Pancreas (tissue), 10 donors: ENCODE data around the gene HDAC11. TPM values are rescaled to one million over a fixed set of nuclear protein-coding genes. Genes with fewer than 3 reads are reported as not detected.

Experiments used
- ATAC-seq, 4 donors: fragments of 200-7000 bp; cut with Tn5 transposase; one replicate each; pipeline versions ENCODE4 v1.8.0 to v1.9.1; 2020; ENCODE audit warnings: mild to moderate bottlenecking in 4 of 4, moderate library complexity in 4 of 4
- DNase-seq, 6 donors: peaks; one replicate each; pipeline ENCODE4 v3.0.0-alpha.2; 2020
- FAIRE-seq: peaks from 2 replicates; lab custom pipeline; 2012; peaks lifted over from hg19 to GRCh38; lab: Jason Lieb, UNC
- H3K27ac ChIP-seq, 4 donors: fragments of 200-600 bp; sonication (generic); 1 replicate in 3 of 4; 2 replicates in 1 of 4; pipeline versions ENCODE4 v1.5.0 to v1.8.0; 2020
- H3K27me3 ChIP-seq, 4 donors: fragments of 200-600 bp; one replicate each; pipeline ENCODE4 v1.8.0; 2021
- H3K36me3 ChIP-seq, 3 donors: fragments of 200-600 bp; sonication (generic) in 1 of 3; one replicate each; pipeline versions ENCODE4 v1.5.0 to v1.8.0; 2020 to 2021
- H3K4me1 ChIP-seq, 3 donors: fragments of 200-600 bp; one replicate each; pipeline ENCODE4 v1.8.0; 2021
- H3K4me3 ChIP-seq, 4 donors: fragments of 200-600 bp; sonication (generic) in 2 of 4; one replicate each; pipeline versions ENCODE4 v1.5.0 to v1.8.0; 2020 to 2021
- H3K9me3 ChIP-seq, 4 donors: fragments of 200-600 bp; one replicate each; pipeline ENCODE4 v1.8.0; 2021
- WGBS, 2 donors: extraction: QIAGEN DNeasy Blood & Tissue Kit; methylation state at CpG; one replicate each; pipeline ENCODE4 v1.1.7; 2013; 5-methylcytosine and 5-hydroxymethylcytosine counted together
- intact Hi-C, 3 donors: fragments of 100-400 bp; cut with DNase I; formaldehyde crosslinking; loops; one replicate each; pipeline versions ENCODE4 v1.11.1 to v1.14.2; 2022
- polyA plus RNA-seq, 2 donors: library from polyadenylated mRNA; stranded (reverse); fragments of 200-250 nt; gene quantifications; one replicate each; pipeline ENCODE4 v1.2.3, GENCODE V29; 2013
- total RNA-seq, 6 donors: library from RNA; stranded (reverse); fragmentation: NEBNext Ultra II Directional in 4 of 6; extraction: Animal tissue kit (Norgen Biotek cat#: 25700) in 4 of 6; gene quantifications; one replicate each; pipeline versions ENCODE4 v1.2.1 to v1.2.4, GENCODE V29; 2021 to 2023
- TF ChIP-seq, protein P1 (sequence below), 4 donors: fragments of 200-600 bp; sonication (generic) in 3 of 4; IDR thresholded peaks; one replicate each; pipeline versions ENCODE4 v1.5.0 to v1.8.0; 2021; ENCODE audit warnings: antibody characterized with exemption in 4 of 4
- donor health status: healthy with polysubstance abuse.
- donor health status: DM: no; HTN: no; CAD: no; lungs with moderate emphysema.
- donor health status: DM: no; HTN: no; CAD: no.
- donor health status: control.
- donor health status: control.
- donor health status: Bipolar disorder and iron deficiency.
- donor health status: DM: yes; HTN: yes; CAD: no.
- donor health status: DM: no; HTN: no; CAD: no.
- donor health status: DM: no; HTN: no; CAD: no.
- donor health status: DM: yes; HTN: yes; CAD: no.

Gene HDAC11
- total and polyA plus RNA-seq, 8 donors = 20.4 to 40.3 (median 26.8) TPM

DNA sequence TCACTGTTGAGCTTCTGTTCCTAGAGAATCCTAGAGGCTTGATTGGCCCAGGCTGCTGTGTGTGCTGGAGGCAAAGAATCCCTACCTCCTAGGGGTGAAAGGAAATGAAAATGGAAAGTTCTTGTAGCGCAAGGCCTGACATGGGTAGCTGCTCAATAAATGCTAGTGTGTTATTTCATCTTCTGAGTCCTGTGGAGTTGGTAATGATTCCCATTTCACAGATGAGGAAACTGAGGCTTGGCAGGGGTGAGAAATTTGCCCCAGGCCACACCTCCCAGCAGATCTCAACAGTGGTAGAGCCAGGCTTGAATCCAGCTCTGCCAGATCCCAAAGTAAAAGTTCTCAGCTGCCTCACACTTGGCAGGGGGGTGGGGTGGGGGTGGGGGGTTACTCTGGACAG is 26.1 kb downstream of the HDAC11 start:
- ATAC-seq (no peak), FAIRE-seq (no peak), DNase-seq (peak in 1 of 6 donors; percentile 1)
- no peak overlapping the region for H3K27ac ChIP-seq
- H3K4me1 ChIP-seq = no peaks in the 10 kb centered on the region
- no peak overlapping the region for H3K4me3 ChIP-seq
- TF ChIP-seq, protein P1, sequence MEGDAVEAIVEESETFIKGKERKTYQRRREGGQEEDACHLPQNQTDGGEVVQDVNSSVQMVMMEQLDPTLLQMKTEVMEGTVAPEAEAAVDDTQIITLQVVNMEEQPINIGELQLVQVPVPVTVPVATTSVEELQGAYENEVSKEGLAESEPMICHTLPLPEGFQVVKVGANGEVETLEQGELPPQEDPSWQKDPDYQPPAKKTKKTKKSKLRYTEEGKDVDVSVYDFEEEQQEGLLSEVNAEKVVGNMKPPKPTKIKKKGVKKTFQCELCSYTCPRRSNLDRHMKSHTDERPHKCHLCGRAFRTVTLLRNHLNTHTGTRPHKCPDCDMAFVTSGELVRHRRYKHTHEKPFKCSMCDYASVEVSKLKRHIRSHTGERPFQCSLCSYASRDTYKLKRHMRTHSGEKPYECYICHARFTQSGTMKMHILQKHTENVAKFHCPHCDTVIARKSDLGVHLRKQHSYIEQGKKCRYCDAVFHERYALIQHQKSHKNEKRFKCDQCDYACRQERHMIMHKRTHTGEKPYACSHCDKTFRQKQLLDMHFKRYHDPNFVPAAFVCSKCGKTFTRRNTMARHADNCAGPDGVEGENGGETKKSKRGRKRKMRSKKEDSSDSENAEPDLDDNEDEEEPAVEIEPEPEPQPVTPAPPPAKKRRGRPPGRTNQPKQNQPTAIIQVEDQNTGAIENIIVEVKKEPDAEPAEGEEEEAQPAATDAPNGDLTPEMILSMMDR (IDR thresholded peaks at IDR 0.05) = no peak
- intact Hi-C loops = no loop called here
- H3K27me3 ChIP-seq = no peaks in the 10 kb centered on the region
- no peaks in the 10 kb centered on the region for H3K9me3 ChIP-seq
- H3K36me3 ChIP-seq = peaks cover 0 to 3% (median 0%) of the 10 kb centered on the region in 3 donors
- WGBS, 2 donors = 92 to 95% methylated on average over 1 of the region's 1 CpG

DNA sequence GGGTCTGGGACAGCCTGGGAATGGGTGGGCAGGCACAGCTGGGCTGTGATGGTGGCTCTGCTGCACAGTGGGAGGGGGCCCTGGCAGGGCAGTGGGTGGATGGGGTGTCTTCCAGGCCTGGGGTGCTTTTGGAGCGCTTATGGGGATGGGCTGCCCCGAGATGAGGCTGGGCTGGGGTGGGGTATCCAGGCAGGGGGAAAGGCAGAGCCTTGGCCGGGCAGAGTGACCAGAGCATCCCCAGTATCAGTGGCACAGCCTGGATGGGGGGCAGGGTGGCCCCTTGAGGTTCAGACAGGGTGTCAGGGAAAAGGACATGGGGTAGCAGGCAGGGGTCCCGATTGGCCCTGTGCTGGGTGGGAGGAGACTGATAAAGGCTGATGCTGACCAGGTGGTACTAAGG is 26.6 kb downstream of the HDAC11 start:
- H3K27ac ChIP-seq = no peak overlapping the region
- DNase-seq (peak in 3 of 6 donors; percentile 21 to 55 (median 45)), FAIRE-seq (no peak), ATAC-seq (no peak)
- WGBS, 2 donors = 64 to 71% methylated on average over 4 of the region's 4 CpGs
- H3K36me3 ChIP-seq = peaks cover 0 to 3% (median 0%) of the 10 kb centered on the region in 3 donors
- intact Hi-C loops = no loop called here
- TF ChIP-seq, protein P1 (IDR thresholded peaks at IDR 0.05) = no peak
- H3K4me1 ChIP-seq = no peaks in the 10 kb centered on the region
- no peak overlapping the region for H3K4me3 ChIP-seq
- H3K9me3 ChIP-seq = no peaks in the 10 kb centered on the region
- H3K27me3 ChIP-seq = no peaks in the 10 kb centered on the region

DNA sequence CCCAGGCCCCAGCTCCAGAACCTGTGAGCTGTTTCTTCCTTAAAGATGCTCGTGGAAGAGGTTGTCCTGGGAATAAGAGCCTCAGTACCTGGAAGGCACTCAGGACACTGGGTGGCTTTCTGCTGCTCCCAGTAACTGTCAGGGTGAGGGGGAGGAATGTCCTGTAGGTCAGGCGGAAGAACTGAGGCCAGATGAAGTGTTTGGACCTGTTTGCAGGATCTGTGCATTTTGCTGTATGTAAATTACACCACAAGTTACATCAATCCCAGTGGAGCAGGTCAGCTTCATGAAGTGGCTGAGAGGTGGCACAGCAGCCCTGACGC is 27.1 kb downstream of the HDAC11 start:
- 74 to 90% methylated on average over 3 of the region's 3 CpGs for WGBS, 2 donors
- FAIRE-seq = no peak
- intact Hi-C loops = no loop called here
- Histone ChIP-seq H3K36me3 (peaks cover 0 to 3% (median 0%) of the 10 kb centered on the region in 3 donors), H3K4me1 (no peaks in the 10 kb centered on the region), H3K27ac (no peak overlapping the region), H3K4me3 (no peak overlapping the region), H3K27me3 (no peaks in the 10 kb centered on the region), H3K9me3 (no peaks in the 10 kb centered on the region)
- TF ChIP-seq, protein P1 (IDR thresholded peaks at IDR 0.05) = no peak
- ATAC-seq = no peak
- DNase-seq = no peak

DNA sequence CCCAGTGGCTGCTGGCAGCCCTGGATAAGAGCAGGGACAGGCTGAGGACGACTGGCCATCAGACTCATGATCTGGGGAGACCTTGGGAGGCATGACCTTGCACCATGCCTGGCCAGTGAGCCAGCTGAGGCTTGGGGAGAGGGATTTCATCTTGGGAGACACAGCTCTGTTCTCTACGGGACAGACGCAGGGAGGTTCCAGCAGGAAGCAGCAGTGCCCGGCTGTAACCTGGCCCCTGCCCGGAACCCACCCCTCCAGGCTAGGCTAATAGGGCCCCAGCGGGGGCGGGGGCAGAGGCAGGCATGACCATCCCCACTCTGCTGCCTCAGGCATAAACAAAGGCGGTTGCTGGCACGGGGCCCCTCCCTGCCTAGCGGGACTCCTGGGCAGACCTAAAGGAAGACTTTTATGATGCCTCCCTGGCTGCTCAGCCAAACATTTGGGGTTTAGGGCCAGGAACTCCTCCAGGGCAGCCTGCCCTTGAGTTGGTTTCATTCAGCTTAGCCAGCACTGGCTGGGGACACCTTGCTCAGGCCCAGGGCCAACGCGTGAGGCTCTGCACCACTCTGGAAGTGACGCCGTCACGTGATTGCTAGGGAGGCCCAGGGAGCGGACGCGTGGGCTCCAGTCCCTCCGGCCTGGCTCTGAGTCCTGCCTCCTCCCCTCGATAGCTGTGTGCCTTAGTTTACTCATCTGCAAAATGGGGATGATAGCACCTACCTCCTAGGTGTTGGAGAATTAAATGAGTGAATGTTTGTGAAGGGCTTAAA is 27.6 kb downstream of the HDAC11 start:
- intact Hi-C loops = no loop called here
- no peaks in the 10 kb centered on the region for H3K4me1 ChIP-seq
- 73 to 75% methylated on average over 20 of the region's 20 CpGs for WGBS, 2 donors
- no peaks in the 10 kb centered on the region for H3K27me3 ChIP-seq
- FAIRE-seq (no peak), DNase-seq (peak in 3 of 6 donors; percentile 24 to 70 (median 54)), ATAC-seq (peak in 3 of 4 donors; percentile 17 to 32 (median 27))
- TF ChIP-seq, protein P1 (IDR thresholded peaks at IDR 0.05) = no peak
- H3K4me3 ChIP-seq = no peak overlapping the region
- H3K36me3 ChIP-seq = peaks cover 0 to 2% (median 0%) of the 10 kb centered on the region in 3 donors
- no peaks in the 10 kb centered on the region for H3K9me3 ChIP-seq
- no peak overlapping the region for H3K27ac ChIP-seq

DNA sequence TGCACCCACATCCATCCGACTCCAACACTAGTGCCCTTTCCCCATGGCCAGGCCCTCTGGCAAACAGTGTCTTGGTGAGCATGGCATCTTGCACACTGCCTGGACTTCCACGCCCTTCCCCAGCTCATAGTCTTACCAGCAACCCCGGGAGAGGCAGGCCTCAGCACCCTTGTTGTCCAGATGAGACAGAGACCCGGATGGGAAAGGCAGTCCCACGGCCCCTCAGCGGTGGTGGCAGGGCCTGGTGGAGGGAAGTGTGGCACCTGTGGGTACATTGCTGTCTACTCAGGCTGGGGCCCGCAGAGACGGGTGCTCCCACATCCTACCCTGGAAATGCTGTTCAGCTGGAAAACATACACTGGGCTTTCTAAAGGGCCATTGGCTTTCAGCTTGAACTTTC is 28.4 kb downstream of the HDAC11 start:
- Histone ChIP-seq H3K4me3 (no peak overlapping the region), H3K27me3 (no peaks in the 10 kb centered on the region), H3K36me3 (no peaks in the 10 kb centered on the region), H3K9me3 (no peaks in the 10 kb centered on the region), H3K27ac (no peak overlapping the region), H3K4me1 (no peaks in the 10 kb centered on the region)
- DNase-seq (peak in 2 of 6 donors; percentile 6 to 41), ATAC-seq (no peak), FAIRE-seq (no peak)
- TF ChIP-seq, protein P1 (IDR thresholded peaks at IDR 0.05) = no peak
- 88 to 93% methylated on average over 8 of the region's 8 CpGs for WGBS, 2 donors
- intact Hi-C loops = no loop called here
